Cardiac septum (tissue), 1 donor: ENCODE measurements around the gene PDCD4. TPM values are rescaled to one million over a fixed set of nuclear protein-coding genes. Genes with fewer than 3 reads are reported as not detected.

Experiments used
- DNase-seq: peaks from one replicate; pipeline ENCODE4 v3.0.0-alpha.2; 2020; ENCODE audit warnings: low spot score
- intact Hi-C: fragments of 100-400 bp; cut with DNase I; formaldehyde crosslinking; loops from one replicate; pipeline ENCODE4 v1.14.0; 2022
- total RNA-seq: library from RNA; stranded (reverse); fragmentation: NEBNext Ultra II Directional; extraction: Animal tissue kit (Norgen Biotek cat#: 25700); gene quantifications from one replicate; pipeline ENCODE4 v1.2.1, GENCODE V29; 2021
- donor health status: DM: no; HTN: no; CAD: no.

Gene PDCD4
- total RNA-seq, 1 donor from 2014 or later = 42.0 TPM

DNA sequence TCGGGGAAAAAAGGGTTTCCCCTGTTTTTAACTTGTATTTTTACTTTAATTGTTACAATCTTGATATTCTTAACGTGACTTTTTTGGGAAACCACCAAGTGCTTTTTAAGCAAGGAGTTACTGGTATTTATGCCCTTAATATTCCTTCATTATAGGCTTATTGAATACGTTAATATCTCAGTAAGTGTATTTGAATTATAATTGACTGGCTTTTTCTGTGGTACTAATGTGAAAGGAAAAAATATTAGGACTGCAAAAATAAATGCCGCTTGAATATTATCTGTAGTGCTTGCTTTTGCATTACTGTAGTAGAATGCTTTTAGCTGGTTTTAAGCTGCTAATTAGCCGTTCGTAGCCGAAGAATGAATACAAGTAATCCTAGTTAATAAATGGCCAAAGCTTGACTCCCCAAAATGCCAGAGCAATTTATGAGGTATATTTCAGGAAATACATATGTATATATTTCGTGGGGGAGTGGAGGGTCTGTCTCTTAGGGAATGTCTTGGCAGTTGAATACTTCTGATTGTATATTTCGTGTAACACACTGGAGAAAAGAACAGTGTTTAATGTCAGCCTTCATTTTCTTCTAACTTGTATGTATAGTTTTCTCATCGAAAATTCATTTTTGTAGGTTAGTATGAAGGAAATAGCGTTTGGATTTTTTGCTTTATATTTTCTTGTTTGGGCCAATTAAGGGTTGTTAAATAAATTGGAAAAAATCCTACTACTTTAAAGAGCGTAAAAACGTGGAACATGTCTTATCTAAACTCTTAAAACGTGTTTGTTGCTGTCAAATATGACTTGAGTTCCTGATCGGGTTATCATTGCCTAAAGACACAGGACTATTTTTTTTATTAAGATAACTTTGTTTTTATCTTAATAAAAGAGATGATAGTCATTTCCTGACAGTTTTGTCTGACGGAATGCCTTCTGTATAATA is 1.5 kb downstream of the PDCD4 start:
- DNase-seq = no peak
- intact Hi-C loops = loop anchor here (1.0 to 5.0 kb wide), 4 partner anchors 44 to 127 kb away; partner anchors contain the start of genes BBIP1 and SHOC2

DNA sequence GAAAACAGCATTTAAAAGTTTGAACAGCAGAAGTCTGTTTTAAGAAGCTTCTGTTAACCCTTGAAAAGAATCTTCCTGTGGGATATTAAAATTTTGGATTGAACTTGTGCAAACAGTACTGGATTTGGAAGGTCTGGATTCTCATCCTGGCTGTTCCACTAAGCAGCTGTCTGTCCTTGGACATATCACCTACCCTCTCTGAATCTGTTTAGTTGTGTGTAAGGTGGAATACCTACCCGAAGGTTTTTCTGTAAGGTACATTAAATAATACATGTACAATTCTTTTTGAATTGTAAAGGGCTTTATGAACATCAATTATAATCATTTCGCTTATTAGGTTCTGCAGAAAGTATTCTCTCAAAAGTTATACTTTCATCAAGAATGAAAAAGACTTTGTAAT is 2.2 kb downstream of the PDCD4 start:
- intact Hi-C loops = loop anchor here (5.0 kb wide), 3 partner anchors 43 to 72 kb away; partner anchors contain the start of genes BBIP1 and SHOC2
- DNase-seq = no peak

DNA sequence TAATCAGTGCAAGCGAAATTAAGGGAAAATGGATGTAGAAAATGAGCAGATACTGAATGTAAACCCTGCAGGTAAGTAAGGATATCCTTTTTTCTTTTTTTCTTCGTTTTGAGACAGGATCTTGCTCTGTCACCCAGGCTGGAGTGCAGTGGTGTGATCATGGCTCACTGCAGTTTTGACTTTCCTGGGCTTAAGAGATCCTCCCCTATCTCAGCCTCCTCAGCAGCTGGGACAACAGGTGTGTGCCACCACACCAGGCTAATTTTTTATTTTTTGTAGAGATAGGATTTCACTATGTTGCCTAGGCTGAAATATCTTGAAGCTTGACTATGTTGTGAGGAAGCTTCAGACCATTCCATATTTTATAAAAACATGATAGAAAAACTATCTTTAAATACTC is 4.3 kb downstream of the PDCD4 start:
- no peak for DNase-seq
- intact Hi-C loops = no loop called here

DNA sequence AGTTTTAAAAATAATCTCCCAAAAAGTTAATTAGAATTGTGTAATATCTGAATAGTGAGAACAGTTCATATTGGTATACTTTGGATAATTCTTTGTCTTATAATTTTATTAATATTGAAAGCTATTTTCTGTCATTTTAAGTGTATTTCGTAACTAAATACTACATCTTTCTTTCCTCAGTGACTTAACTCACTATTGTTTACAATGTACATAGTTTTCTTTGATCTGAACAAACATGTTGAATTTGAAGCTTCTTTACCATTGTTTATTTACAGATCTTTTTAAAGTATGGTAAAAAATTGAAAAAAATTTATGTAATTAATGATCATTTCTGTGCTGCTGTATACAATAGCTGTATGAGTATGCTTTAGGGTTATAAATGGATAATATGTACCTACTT is 5.1 kb downstream of the PDCD4 start:
- no peak for DNase-seq
- intact Hi-C loops = no loop called here

DNA sequence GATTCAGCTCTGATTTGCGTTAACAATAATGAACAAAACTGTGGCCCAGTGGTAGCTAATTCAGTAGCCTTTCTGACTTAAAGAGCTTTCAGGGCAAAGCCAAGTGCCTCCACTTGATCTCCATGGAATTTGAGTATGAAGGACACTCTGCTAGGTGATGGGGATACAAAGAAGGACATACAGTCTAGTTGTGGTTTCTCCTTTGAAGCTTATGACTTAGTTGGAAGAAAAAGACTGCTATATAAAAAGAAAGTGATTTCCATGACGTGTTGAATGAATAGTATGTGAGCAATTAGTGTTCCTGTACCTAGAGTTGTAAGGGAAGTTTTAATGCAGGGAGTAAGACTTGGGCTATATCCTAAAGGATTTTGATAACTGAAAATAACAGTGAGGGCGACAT is 8.3 kb downstream of the PDCD4 start:
- intact Hi-C loops = no loop called here
- no peak for DNase-seq

DNA sequence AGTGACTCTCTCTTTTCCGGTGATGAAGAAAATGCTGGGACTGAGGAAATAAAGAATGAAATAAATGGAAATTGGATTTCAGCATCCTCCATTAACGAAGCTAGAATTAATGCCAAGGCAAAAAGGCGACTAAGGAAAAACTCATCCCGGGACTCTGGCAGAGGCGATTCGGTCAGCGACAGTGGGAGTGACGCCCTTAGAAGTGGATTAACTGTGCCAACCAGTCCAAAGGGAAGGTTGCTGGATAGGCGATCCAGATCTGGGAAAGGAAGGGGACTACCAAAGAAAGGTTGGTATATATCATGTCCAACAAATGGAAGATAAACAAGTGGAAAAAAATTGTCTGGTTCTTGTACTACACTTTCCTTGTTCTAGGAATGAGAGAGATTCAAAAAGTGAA is 9.5 kb downstream of the PDCD4 start:
- intact Hi-C loops = no loop called here
- DNase-seq = no peak

DNA sequence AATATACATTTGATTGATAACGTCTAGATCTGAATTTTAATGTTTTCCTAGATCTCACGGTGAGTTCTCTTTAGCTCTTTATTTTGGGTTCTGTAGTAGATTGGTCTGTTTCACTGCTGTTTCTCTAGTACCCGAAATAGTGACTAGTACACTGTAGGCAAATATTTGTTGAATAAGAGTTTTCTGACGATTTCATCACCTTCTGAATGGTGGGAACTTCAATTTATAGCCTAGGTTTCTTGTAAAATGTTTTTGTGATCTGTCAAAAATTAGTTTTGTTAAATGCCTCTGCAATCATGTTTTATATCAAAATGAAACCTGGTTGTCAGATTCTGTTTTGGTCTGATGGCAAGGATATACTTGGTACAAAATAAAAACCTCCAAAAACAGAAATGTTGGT is 10.2 kb downstream of the PDCD4 start:
- intact Hi-C loops = no loop called here
- no peak for DNase-seq

DNA sequence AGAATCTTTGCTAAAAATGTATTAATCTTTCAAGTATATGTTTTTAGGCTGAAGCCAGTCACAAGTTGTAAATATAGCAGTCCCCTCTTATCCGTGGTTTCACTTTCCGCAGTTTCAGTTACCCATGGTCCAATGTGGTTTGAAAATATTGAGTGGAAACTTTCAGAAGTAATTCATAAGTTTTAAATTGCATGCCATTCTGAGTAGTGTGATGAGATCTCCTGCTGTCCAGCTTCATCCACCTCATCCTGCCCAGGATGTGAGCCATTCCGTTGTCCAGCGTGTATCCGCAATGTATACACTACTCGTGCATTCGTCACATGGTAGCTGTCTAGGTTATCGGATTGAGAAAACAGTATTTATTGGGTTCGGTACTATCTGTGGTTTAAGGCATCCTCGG is 12.2 kb downstream of the PDCD4 start:
- DNase-seq = no peak
- intact Hi-C loops = no loop called here

DNA sequence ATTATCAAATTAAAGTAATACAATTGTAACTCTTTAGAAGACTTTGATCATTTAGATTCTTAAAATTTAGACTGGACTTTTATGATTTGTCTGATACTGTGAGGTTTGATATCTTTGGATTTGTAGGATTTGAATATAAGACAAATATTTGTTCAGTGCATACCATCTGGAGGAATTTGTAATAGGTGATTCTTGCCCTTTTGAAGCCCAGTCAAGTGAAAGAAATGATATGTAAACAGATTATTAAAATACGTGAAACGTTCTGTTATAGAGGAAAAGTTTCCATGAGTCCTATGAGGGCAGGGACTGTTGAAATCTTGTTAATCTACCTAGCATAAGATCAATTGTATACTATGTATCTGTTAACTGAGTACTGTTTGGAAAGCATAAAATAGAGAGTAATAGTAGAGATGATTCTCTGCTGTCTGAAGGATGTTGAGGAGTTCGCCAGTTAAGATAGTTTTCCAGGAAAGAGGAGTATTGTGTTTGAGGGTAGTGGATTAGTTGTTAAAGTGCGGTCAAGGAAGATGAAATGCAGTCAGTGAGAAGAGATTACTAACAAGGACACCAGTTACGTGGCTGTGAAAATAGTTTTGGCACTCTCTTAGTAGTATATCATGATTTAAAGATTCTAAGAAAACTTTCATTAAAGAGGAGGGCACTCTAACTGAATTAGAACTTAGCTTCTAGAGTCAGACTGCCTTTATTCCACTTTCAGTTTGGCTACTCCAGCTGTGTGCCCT is 14.4 kb downstream of the PDCD4 start:
- DNase-seq = no peak
- intact Hi-C loops = no loop called here

DNA sequence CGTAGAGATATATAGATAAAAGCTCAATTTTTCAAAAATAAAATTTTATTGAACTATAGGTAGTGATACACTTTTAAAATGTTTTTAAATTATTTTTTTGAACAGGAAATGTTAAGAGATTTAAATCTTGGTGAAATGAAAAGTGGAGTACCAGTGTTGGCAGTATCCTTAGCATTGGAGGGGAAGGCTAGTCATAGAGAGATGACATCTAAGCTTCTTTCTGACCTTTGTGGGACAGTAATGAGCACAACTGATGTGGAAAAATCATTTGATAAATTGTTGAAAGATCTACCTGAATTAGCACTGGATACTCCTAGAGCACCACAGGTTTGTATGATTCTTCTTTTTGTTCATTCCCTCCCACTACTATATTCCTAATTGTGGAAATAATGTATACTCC is 15.8 kb downstream of the PDCD4 start:
- no peak for DNase-seq
- intact Hi-C loops = no loop called here

DNA sequence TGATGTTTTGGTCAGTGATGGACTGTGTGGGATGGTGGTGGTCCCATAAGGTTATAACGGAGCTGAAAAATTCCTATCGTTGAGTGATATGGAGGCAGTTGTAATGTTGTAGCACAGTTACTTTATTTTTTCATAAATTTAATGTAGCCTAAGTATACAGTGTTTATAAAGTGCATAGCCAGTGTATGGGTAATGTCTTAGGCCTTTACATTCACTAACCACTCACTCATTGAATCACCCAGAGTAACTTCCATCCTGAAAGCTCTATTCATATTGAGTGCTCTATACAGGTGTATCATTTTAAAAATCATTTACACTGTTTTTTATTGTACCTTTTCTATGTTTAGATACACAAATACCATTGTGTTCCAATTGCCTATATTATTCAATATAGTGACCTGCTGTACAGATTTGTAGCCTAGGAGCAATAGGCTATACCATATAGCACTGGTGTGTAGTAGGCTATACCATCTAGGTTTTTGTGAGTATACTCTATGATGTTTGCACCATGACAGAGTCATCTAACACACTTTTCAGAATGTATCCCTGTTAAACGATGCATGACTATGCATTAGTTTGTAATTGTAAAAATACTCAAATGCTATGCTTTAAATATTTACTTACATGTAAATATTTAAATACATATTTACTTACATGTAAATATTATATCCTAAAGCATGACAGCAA is 21.0 kb downstream of the PDCD4 start:
- intact Hi-C loops = loop anchor here (2.0 to 10.0 kb wide), 3 partner anchors 90 to 278 kb away; no protein-coding TSS in a partner anchor
- no peak for DNase-seq

DNA sequence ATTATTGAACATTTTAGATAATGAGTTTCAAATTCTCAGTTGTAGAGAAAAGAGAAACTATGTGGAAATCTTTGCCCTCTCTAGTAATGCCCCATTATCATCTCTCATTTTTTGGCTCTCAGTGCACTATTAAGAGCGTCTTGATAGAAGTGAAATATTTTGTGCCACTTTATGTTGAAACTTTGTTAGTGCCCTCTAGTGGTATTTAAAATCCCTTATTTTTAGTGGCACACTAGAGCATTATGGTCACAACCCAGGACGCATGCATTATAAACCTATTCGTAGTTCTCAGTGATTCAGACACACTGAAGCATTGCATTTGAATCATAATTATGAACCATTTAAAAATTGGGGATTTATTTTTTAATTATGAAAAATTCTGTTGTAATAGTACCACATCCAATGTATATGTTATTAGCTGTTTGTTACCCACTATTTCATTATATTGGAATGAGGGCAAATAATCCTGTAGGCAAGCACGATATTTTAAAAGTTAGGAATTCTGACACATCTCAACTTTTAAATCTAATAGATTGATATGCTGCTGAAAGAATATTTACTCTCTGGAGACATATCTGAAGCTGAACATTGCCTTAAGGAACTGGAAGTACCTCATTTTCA is 21.9 kb downstream of the PDCD4 start:
- DNase-seq = no peak
- intact Hi-C loops = loop anchor here (2.0 to 10.0 kb wide), 3 partner anchors 91 to 279 kb away; no protein-coding TSS in a partner anchor

DNA sequence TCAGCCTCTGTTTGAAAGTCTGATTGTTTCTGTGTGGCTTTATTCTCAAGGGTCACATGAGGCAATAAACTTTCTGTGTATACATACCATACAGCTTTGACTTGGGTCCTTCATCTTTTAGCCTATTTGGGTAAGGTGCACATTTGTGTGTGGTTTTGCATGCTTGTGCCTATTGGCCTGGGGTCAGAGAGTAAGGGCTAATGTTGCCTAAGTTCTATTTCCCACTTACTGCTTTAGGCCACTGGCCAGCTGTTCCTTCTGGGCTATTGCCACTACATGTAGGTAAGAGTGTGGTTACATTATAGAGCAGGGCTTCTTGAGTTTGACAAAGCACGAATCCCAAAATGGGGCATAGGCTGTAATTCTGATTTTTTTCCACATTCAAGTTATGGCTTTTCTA is 25.5 kb downstream of the PDCD4 start:
- intact Hi-C loops = loop anchor here (10.0 kb wide), 1 partner anchor 282 kb away; no protein-coding TSS in a partner anchor
- DNase-seq = no peak

DNA sequence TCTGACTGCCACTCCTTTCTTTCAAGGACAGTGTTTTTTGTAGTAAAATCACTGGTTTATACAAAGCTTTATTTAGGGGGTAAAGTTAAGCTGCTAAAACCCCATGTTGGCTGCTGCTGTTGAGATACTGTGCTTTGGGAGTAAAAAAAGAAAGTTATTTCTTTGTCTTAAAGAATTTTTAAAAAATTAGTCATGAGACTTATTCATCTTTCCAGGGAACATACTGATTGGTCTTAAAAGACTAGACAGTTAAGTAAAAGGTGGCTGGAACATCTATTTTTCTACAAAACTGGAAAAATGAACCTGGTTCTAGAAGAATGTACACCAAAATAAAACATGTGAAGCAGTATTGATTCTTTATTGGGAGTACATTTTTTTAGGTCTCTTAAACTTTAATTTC is 26.7 kb downstream of the PDCD4 start:
- no peak for DNase-seq
- intact Hi-C loops = loop anchor here (10.0 kb wide), 1 partner anchor 284 kb away; no protein-coding TSS in a partner anchor

DNA sequence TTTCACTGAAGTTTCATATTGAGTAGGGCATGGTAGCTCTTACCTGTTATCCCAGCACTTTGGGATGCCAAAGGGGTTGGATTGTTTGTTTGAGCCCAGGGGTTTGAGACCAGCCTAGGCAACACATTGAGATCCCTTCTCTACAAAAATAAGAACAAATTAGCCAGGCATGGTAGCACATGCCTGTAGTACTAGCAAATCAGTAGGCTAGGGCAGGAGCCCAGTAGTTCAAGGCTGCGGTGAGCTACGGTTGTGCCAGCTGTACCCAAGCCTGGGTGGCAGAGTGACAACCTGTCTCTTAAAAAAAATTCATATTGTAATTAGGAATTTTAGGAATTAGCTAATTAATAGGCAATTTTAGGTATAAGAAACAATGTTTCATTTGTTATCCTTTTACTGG is 29.3 kb downstream of the PDCD4 start:
- no peak for DNase-seq
- intact Hi-C loops = no loop called here

DNA sequence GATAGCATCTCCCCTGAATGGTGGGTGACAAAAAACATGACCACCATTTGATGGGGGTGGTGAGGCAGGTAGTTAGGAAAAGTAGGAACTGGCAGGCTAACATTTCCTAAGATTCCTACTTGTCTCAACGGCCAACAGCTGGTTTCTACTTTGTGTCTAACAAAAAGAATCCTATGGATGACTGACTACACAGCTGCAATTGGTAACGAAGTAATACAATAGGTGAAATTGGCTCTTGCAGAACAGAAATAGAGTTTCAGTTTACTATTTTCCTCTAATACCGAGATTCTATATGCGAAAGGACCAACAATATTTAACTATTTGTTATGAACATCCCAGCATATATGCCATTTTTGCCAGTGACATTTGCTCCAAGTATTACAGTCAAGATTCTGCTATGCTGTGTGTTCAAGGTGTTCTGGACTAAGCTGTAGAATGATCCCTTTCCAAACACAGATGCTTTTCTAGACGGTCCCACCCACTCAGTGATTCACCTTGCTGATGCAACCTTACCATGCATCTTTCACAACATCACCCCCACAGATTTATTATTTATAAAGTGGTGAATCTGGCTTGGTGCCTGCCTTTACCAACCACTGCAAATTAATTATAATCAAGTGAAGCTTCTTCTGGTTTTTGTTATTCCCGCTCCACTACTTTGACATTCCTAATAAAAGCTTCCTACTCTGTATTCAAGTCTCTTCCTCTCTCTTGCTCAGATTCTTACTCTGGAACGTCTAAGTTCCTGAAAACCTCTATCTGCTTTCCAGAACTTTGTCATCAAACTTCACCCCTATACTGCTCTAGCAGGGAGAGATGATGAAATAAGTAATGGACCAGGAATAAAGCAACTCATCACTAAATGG is 30.5 kb downstream of the PDCD4 start:
- DNase-seq = no peak
- intact Hi-C loops = no loop called here

DNA sequence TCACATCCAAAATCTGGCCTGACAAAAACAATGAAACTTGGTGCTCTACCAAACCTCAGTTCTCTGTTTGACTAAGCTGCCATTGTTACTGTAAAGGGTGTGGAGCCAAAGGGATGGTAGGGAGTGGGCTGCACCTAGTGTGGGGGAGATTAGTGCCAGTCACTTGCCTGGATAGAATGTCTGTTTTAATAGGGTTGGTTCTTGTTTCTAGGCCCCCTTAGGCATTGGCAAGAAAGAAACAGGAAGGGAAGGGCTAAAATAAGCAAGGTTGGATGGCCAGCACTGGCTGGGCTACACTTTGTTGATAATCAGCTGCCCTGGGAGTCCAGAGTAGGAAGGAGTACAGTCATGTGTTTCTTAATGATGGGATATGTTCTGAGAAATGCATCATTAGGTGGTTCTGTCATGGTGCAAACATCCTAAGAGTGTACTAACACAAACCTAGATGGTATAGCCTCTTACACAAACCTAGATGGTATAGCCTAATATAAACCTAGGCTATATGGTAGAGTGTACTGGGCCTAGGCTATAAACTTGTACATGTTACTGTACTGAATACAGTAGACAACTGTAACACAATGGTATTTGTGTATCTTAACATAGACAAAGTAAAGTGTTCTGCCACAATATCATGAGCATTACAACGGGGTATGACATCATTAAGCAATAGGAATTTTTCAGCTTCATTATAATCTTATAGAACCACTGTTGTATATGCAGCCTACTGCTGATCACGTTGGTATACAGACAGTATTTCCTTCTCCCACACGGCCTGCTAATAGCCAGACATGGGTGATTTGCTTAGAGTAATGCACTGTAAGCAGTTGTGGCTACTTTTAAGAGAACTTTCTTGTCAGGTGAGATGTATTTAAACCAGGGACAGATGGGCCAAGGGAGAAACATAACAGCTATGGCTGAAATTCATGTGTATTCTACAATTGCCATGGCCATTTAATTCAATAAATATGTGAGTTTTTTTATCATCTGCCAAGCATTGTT is 31.9 kb downstream of the PDCD4 start:
- intact Hi-C loops = no loop called here
- no peak for DNase-seq
